GM12873 (cell line): Measurements from ENCODE around the gene DIP2C.

Experiments
- TF ChIP-seq, protein P1 (sequence below): IDR thresholded peaks from 2 replicates; pipeline ENCODE4 v1.5.1; 2012; ENCODE audit warnings: low read depth, mild to moderate bottlenecking, moderate library complexity, low read length, control low read depth; ENCODE audit not compliant: insufficient read depth; ENCODE audit errors: missing control alignments

DIP2C gene

DNA sequence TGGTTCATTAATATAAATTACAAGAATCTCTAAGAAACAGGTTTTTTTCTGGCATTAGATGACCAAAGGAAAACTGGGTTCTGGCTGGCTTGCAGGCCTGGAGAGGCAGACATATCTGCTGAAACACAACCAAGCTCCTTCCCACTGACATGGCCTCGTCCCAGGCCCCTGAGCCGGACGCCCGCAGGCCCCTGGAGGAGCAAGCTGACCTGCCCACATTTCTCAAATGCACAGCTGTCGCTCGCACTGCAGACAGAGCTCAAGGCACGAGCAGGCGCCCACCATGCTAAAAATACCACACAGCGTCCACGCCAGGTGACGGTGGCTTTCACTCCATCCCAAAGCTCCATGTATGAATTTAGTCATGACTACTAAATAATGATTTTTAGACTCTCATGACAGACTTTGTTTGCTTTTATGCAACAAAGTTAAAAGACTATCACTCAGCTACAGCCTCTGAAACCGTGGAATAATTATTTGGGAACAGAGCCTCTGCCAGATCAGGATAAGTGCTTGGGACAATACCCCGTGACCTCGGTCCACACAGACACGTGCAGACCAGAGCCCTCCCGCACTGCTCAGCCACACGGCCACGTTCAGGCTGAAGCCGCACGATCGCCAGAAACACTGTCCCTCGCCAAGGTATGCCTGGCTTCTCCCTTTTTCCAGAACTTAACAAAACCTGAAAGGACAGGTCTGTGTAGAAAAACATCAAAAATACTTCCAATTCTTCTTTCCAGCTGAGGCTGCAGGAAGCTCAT is 71.1 kb downstream of the DIP2C start:
- TF ChIP-seq, protein P1, sequence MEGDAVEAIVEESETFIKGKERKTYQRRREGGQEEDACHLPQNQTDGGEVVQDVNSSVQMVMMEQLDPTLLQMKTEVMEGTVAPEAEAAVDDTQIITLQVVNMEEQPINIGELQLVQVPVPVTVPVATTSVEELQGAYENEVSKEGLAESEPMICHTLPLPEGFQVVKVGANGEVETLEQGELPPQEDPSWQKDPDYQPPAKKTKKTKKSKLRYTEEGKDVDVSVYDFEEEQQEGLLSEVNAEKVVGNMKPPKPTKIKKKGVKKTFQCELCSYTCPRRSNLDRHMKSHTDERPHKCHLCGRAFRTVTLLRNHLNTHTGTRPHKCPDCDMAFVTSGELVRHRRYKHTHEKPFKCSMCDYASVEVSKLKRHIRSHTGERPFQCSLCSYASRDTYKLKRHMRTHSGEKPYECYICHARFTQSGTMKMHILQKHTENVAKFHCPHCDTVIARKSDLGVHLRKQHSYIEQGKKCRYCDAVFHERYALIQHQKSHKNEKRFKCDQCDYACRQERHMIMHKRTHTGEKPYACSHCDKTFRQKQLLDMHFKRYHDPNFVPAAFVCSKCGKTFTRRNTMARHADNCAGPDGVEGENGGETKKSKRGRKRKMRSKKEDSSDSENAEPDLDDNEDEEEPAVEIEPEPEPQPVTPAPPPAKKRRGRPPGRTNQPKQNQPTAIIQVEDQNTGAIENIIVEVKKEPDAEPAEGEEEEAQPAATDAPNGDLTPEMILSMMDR, result no peak

DNA sequence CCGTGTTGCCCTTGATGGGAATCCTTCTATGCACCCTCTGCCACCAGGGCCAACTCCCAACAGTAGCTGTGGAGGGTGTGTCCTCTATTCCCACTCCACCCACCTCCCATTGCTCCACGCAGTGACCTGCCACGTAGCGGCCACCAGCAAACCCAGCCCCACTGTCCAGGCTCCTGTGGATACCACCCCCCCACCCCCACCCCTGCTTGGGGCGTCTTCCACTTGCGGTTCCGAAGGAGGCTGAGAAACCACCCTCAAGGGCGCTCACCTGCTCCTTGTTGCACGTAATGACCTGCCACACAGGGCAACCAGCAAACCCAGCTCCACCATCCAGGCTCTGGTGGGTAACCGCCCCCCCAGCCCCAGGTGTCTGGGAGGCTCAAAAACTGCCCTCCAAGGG is 72.0 kb downstream of the DIP2C start:
- TF ChIP-seq, protein P1, result no peak

DNA sequence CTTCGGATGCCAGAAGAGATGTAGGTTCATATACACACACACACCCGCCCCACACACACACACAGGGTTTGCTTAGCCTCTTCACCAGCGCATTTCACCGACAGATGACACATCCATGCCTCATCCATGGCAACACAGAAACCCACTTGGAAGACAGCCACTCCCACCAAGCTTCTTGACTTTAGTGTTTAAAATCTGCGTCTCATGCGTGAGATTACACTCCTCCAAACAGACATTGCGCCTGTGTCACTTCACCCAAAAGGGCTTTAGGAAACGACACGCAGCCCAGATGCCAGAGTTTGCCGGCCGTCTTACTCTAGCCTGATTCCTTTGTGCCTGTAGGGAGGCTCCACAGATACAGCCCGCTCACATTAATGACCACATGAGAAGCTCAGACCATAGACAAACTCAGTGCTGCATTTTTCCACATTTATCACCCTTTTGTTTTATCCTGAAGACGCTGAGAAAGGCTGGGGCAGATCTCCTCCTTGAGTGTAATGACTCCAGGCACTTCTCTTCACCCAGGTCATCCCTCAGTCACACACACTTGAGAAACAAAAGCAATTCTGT is 73.8 kb downstream of the DIP2C start:
- TF ChIP-seq, protein P1, result no peak

DNA sequence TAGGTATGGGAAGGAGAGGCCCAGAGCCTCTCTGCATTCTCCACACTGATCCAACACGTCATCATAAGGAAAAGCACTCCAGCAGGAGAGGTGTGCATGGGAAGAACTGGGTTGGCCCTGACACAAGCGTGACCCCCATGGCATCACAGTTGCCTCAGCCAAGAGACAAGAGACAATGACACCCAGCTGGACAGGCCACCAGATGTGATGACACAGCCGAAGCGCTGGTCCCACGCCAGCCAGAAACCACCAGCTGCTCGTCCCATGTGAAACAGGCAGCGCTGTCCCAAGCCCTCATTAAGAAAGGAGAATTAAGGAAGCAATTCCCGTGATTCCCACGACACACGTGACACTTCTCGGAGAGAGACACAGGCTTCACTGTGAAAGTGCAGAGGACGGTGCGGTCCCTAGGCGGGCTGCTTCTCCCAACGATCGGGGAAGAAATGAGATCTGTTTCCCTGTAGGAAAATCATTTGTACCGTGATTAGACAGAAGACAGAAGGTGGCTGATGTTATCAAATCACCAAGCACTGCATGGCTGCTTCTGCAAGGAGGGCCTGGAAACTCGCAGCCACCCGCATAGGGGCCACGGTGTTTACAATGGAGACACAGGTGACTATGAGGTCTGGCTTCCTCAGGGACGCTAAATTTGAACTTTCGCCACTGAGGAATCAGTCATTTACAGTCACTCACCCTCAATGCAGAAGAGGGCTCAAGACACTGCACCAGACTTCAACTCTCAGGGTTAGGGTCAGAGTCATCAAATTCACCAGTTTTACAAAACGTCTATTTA is 74.5 kb downstream of the DIP2C start:
- TF ChIP-seq, protein P1, result no peak

DNA sequence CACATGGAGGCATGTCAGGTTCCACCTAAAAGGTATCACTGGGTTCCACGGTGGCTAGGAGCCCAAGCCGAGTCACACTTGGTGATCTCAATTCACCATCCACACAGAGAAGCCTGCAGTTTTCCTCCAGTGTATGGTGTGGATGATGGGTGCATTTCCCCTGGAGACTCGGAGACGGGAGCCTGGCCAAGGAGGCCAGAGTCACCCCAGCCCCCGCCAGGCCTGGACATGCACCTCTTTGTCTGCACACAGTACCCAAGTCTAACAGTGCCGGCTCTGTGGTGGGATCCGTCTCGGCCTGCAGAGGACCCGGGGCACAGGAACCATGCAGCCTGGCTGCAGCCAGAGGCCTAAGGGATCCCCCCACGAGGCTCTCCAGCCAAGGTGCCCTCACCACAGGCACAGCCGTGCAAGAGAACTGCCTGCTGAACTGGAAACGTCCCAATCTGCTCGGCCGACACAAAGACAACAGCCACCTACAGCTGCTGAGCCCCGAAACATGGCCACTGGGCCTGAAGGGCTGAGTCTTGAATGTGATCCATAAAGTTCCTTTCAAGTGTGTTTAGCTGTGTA is 75.2 kb downstream of the DIP2C start:
- TF ChIP-seq, protein P1, result no peak

DNA sequence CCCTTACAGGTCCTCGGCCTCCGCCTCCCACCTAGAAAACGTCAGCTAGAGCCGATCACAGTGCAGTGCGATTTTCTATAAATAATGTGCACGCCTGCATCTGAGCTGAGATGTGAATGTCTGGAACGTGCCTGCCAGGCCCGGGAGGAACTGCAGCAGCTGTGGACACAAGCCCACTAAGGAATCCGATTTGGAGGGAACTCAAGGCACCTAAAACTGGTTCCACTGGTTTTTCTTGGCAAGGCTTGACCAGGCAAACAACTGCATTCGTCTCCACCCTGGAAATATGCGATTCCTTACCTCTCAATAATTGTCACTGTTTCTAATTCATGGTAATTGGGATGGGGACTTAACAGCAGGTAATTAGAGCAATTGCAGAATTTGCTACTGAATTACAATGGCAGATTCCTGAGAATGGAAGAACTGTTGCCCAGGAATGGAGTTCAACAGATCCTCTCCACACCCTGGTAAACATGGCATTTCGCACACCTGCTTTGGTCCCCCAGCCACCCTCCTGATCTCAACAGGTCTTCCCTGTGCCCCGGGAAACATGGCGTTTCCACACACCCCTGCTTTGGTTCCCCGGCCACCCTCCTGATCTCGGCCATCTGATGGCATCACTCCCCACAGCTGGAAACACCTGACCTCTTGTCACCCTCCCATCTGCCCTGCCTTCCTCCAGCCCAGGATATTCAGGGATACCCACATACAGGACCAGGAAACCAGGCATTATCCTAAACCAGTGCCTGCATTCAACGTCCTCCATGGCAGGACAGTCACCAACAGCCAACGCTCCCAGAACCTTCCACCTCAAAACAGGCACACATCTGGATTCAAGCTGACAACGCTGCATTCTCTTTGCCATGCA is 76.0 kb downstream of the DIP2C start:
- TF ChIP-seq, protein P1, result no peak
